ENCODE measurements around the gene MRGPRX2. TPM values are rescaled to one million over a fixed set of nuclear protein-coding genes. Genes with fewer than 3 reads are reported as not detected.

The MRGPRX2 gene
- total and polyA plus RNA-seq, 2 experiments from 2014 or later: not detected

GRCh38 chr11:19092342-19092741 is 31.8 kb upstream of the MRGPRX2 start (continued):
- no peak for TF ChIP-seq ETS1 (IDR thresholded peaks at IDR 0.05)

GRCh38 chr11:19091366-19091765 is 30.8 kb upstream of the MRGPRX2 start:
- no peak overlapping the region for H3K4me2 ChIP-seq
- Mint-ChIP-seq H3K4me3 (no peak overlapping the region), H3K9me3 (peaks cover 2% of the 10 kb centered on the region; the same call in 2 of the 3 replicates), H3K27ac (no peak overlapping the region), H3K27me3 (ENCODE audit: insufficient read depth, low read depth, poor library complexity) (peaks cover 2% of the 10 kb centered on the region), H3K4me1 (no peaks in the 10 kb centered on the region), H3K36me3 (ENCODE audit: low read depth) (no peaks in the 10 kb centered on the region)
- H4K20me1 ChIP-seq (replicated peaks; ENCODE audit: insufficient read depth): no peaks in the 10 kb centered on the region
- no peaks in the 10 kb centered on the region for H3K4me1 ChIP-seq (ENCODE audit: insufficient read depth)
- TF ChIP-seq EZH2 (IDR thresholded peaks at IDR 0.05; ENCODE audit: low read depth, unreplicated experiment): no peak
- TF ChIP-seq ZNF331 (CRISPR knock-in tag; IDR thresholded peaks at IDR 0.05; ENCODE audit: low read depth): no peak
- no peak for TF ChIP-seq ZNF114 (CRISPR knock-in tag; IDR thresholded peaks at IDR 0.05)
- no peak for TF ChIP-seq ETS1 (IDR thresholded peaks at IDR 0.05)
- no peak for TF ChIP-seq JUNB (IDR thresholded peaks at IDR 0.05; ENCODE audit: unreplicated experiment)
- TF ChIP-seq CTCF (conservative IDR thresholded peaks at IDR 0.05; ENCODE audit: low read depth in 2 of 2): no peak
- no peak for TF ChIP-seq CREB1 (CRISPR knock-in tag; IDR thresholded peaks at IDR 0.05; ENCODE audit: low read depth)
- no peak for TF ChIP-seq POLR2AphosphoS5 (IDR thresholded peaks at IDR 0.05; ENCODE audit: low read depth)
- no peak for TF ChIP-seq REST (IDR thresholded peaks at IDR 0.05; ENCODE audit: unreplicated experiment)
- TF ChIP-seq ZNF462 (CRISPR knock-in tag; IDR thresholded peaks at IDR 0.05): no peak
- DNase-seq (ENCODE audit: low spot score) (no peak), ATAC-seq (no peak)
- H2AFZ ChIP-seq: no peak overlapping the region
- no peaks in the 10 kb centered on the region for H3F3A ChIP-seq (replicated peaks; ENCODE audit: low read depth)
- H3K9me2 ChIP-seq (ENCODE audit: insufficient read depth): no peaks in the 10 kb centered on the region; the same call in 1 of the 2 replicates
- H3K79me2 ChIP-seq (replicated peaks; ENCODE audit: insufficient read depth): no peaks in the 10 kb centered on the region
- H3K4me3 ChIP-seq: no peak overlapping the region
- H3K27me3 ChIP-seq (ENCODE audit: insufficient read depth): no peaks in the 10 kb centered on the region
- no peak overlapping the region for H3K27ac ChIP-seq (ENCODE audit: low read depth)
- H3K36me3 ChIP-seq (ENCODE audit: insufficient read depth): no peaks in the 10 kb centered on the region; the same call in 1 of the 2 replicates
